ENCODE measurements around the gene RNF113A. TPM values are rescaled to one million over a fixed set of nuclear protein-coding genes. Genes with fewer than 3 reads are reported as not detected.
A peak's percentile ranks its signal among the peaks of the same experiment; 100 is the strongest.

Gene RNF113A
- total RNA-seq, 1 donor = 15.9 TPM

- H4K20me1 ChIP-seq (ENCODE audit: insufficient read depth, low read length) = no peaks in the 10 kb centered on the region
- peak overlapping the region; percentile 58 for H3K27ac ChIP-seq (ENCODE audit: low read depth, low read length)
- peaks cover 10% of the 10 kb centered on the region for H3K79me2 ChIP-seq (ENCODE audit: insufficient read depth, low read length)
- peak overlapping the region; percentile 86 for H3K4me2 ChIP-seq (ENCODE audit: insufficient read depth, low read length)
- H3K9me3 ChIP-seq (ENCODE audit: low read depth, low read length) = no peaks in the 10 kb centered on the region
- H3K27me3 ChIP-seq (ENCODE audit: insufficient read depth, low read length) = no peaks in the 10 kb centered on the region
- H2AFZ ChIP-seq (ENCODE audit: low read length) = peak overlapping the region; percentile 84
- peak overlapping the region; percentile 79 for H3K4me3 ChIP-seq (ENCODE audit: insufficient read depth, low read length)
- no peak for DNase-seq (ENCODE audit: insufficient read length, low spot score, missing footprints)
- H3K36me3 ChIP-seq (ENCODE audit: insufficient read depth, low read length) = no peaks in the 10 kb centered on the region
- no peak for TF ChIP-seq CTCF (IDR thresholded peaks at IDR 0.05; ENCODE audit: extremely low read depth, low read depth, low read length)
- peaks cover 3% of the 10 kb centered on the region for H3K4me1 ChIP-seq (ENCODE audit: insufficient read depth, low read length)
Observed at GRCh38 chrX:119853444-119853843, 18.1 kb downstream of the RNF113A start.

DNA sequence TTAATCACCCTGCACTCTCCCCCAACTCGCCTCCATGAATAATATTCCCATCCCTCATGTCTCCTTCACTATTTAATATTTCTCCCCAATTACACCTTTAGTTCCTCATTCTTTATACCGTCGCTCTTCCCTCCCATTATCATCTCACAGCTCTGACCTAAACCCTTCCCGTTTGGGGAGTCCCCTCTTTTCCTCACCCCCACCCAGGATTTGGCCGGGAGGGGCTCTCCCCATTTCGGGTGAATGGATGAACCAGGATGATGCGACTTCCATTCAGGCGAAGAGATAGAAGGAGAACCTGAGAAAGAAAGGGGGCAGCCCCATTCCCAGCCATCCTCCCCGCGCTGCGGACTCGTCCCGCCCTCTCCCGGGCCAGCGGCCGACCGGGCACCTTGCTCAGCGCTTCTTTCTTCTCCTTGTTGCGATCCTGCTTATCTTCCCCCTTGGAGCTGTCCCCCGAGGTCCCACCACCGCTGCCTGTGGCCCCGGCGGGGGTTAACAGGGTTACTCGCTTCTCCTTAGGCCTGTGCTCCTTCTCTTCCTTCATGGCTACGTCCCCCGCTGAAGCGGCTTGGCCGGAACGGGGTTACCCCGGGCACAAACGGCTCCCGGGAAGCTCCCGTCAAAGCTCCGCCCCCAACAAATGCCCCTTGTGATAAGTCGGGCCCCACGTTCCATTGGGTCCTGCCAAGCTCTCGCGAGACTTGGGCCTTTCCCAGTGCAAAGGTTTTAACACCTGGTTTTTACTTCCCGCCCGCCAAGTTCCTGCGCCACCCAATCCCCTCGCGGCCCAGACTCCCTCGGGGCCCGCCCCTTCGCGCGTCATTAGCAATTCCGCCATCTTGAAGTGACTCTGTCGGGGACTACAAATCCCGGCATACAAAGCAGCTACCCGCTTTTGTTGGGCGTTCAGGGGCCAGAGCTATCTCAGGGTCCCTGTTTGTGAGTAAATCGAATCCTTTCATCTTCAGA is 18.9 kb downstream of the RNF113A start, which contains the start of gene UPF3B:
TSS of gene UPF3B (minus strand) at position 582 of the 972 bp plus-strand sequence. CDS start at position 547, 35 bp downstream.
- peaks cover 10% of the 10 kb centered on the region for H3K79me2 ChIP-seq (ENCODE audit: insufficient read depth, low read length)
- peak within 1 kb of the TSS; percentile 91 for H2AFZ ChIP-seq (ENCODE audit: low read length)
- peaks cover 3% of the 10 kb centered on the region for H3K4me1 ChIP-seq (ENCODE audit: insufficient read depth, low read length)
- H3K9me3 ChIP-seq (ENCODE audit: low read depth, low read length) = no peaks in the 10 kb centered on the region
- peak; percentile 94 for DNase-seq (ENCODE audit: insufficient read length, low spot score, missing footprints)
- no peaks in the 10 kb centered on the region for H3K27me3 ChIP-seq (ENCODE audit: insufficient read depth, low read length)
- H4K20me1 ChIP-seq (ENCODE audit: insufficient read depth, low read length) = no peaks in the 10 kb centered on the region
- peak within 1 kb of the TSS; percentile 64 for H3K27ac ChIP-seq (ENCODE audit: low read depth, low read length)
- no peak for TF ChIP-seq CTCF (IDR thresholded peaks at IDR 0.05; ENCODE audit: extremely low read depth, low read depth, low read length)
- H3K4me2 ChIP-seq (ENCODE audit: insufficient read depth, low read length) = peak within 1 kb of the TSS; percentile 86
- H3K36me3 ChIP-seq (ENCODE audit: insufficient read depth, low read length) = no peaks in the 10 kb centered on the region
- peak within 1 kb of the TSS; percentile 79 for H3K4me3 ChIP-seq (ENCODE audit: insufficient read depth, low read length)

DNA sequence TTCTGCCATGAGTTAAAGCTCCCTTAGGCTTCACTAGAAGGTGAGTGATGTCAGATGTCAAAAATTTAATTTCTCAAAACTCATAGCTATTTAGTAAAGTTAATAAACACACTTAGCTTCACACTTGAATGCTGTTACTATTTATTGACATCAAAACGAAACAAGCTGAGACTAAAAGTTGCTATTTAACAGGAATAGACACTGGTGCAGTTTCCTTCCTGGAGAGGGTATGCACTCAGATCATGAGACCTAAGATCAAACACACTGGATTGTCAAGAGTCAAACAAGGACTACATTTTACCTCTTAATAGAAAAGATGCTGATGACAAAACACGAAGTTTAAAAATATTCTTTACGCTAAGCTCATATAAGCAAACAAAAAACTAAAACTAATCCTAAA is 37.6 kb downstream of the RNF113A start:
- H3K4me1 ChIP-seq (ENCODE audit: insufficient read depth, low read length) = no peaks in the 10 kb centered on the region
- no peaks in the 10 kb centered on the region for H3K79me2 ChIP-seq (ENCODE audit: insufficient read depth, low read length)
- no peak overlapping the region for H3K27ac ChIP-seq (ENCODE audit: low read depth, low read length)
- H3K9me3 ChIP-seq (ENCODE audit: low read depth, low read length) = no peaks in the 10 kb centered on the region
- H3K4me3 ChIP-seq (ENCODE audit: insufficient read depth, low read length) = no peak overlapping the region
- DNase-seq (ENCODE audit: insufficient read length, low spot score, missing footprints) = no peak
- peaks cover 15% of the 10 kb centered on the region for H3K36me3 ChIP-seq (ENCODE audit: insufficient read depth, low read length)
- no peak for TF ChIP-seq CTCF (IDR thresholded peaks at IDR 0.05; ENCODE audit: extremely low read depth, low read depth, low read length)
- no peaks in the 10 kb centered on the region for H4K20me1 ChIP-seq (ENCODE audit: insufficient read depth, low read length)
- no peak overlapping the region for H2AFZ ChIP-seq (ENCODE audit: low read length)
- no peaks in the 10 kb centered on the region for H3K27me3 ChIP-seq (ENCODE audit: insufficient read depth, low read length)
- no peak overlapping the region for H3K4me2 ChIP-seq (ENCODE audit: insufficient read depth, low read length)

DNA sequence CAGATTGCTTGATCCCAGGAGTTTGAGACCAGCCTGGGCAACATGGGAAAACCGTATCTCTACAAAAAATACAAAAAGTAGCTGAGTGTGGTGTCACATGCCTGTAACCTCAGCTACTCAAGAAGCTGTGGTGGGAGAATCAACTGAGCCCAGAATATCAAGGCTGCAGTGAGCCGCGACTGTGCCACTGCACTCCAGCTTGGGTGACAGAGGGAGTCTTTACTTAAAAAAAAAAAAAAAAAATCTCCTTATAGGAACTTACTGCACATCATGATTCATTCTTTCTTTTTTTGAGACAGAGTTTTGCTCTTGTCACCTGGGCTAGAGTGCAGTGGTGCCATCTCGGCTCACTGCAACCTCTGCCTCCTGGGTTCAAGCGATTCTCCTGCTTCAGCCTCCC is 43.1 kb downstream of the RNF113A start:
- H2AFZ ChIP-seq (ENCODE audit: low read length) = no peak overlapping the region
- H3K9me3 ChIP-seq (ENCODE audit: low read depth, low read length) = no peaks in the 10 kb centered on the region
- H3K27me3 ChIP-seq (ENCODE audit: insufficient read depth, low read length) = no peaks in the 10 kb centered on the region
- no peak overlapping the region for H3K4me2 ChIP-seq (ENCODE audit: insufficient read depth, low read length)
- DNase-seq (ENCODE audit: insufficient read length, low spot score, missing footprints) = no peak
- H3K4me1 ChIP-seq (ENCODE audit: insufficient read depth, low read length) = peaks cover 3% of the 10 kb centered on the region
- no peak overlapping the region for H3K4me3 ChIP-seq (ENCODE audit: insufficient read depth, low read length)
- H4K20me1 ChIP-seq (ENCODE audit: insufficient read depth, low read length) = no peaks in the 10 kb centered on the region
- H3K27ac ChIP-seq (ENCODE audit: low read depth, low read length) = no peak overlapping the region
- H3K36me3 ChIP-seq (ENCODE audit: insufficient read depth, low read length) = no peaks in the 10 kb centered on the region
- TF ChIP-seq CTCF (IDR thresholded peaks at IDR 0.05; ENCODE audit: extremely low read depth, low read depth, low read length) = no peak
- H3K79me2 ChIP-seq (ENCODE audit: insufficient read depth, low read length) = no peaks in the 10 kb centered on the region
